Stomach smooth muscle (tissue), 2 donors: ENCODE results near the gene ADPRH.
A peak's percentile ranks its signal among the peaks of the same experiment; 100 is the strongest.

Source experiments
- H3K27ac ChIP-seq: one replicate; pipeline ENCODE4 v1.7.0; 2013; ENCODE audit warnings: mild to moderate bottlenecking, low read length, inconsistent platforms
- H3K27me3 ChIP-seq, 2 donors: one replicate each; pipeline ENCODE4 v1.7.0; 2013; ENCODE audit warnings: low read length in 2 of 2; ENCODE audit not compliant: insufficient read depth in 2 of 2, control insufficient read depth in 1 of 2
- H3K36me3 ChIP-seq, 2 donors: one replicate each; pipeline ENCODE4 v1.7.0; 2013; ENCODE audit warnings: low read length in 2 of 2; ENCODE audit not compliant: control insufficient read depth in 2 of 2, insufficient read depth in 2 of 2
- H3K4me1 ChIP-seq: one replicate; pipeline ENCODE4 v1.7.0; 2013; ENCODE audit warnings: low read length; ENCODE audit not compliant: control insufficient read depth, insufficient read depth
- H3K4me3 ChIP-seq, 2 donors: one replicate each; pipeline ENCODE4 v1.7.0; 2013; ENCODE audit warnings: low read length in 2 of 2
- H3K9ac ChIP-seq, 2 donors: one replicate each; pipeline ENCODE4 v1.7.0; 2013; ENCODE audit warnings: low read length in 2 of 2, mild to moderate bottlenecking in 1 of 2
- H3K9me3 ChIP-seq, 2 donors: one replicate each; pipeline ENCODE4 v1.7.0; 2013; ENCODE audit warnings: low read length in 2 of 2; ENCODE audit not compliant: control insufficient read depth in 2 of 2
- donor health status: healthy.
- donor health status: Pancreatic carcinoma.

The ADPRH gene

GRCh38 chr3:119611664-119612063 is 32.4 kb downstream of the ADPRH start:
- H3K4me1 ChIP-seq = no peaks in the 10 kb centered on the region
- no peak overlapping the region for H3K9ac ChIP-seq
- no peak overlapping the region for H3K27ac ChIP-seq
- no peak overlapping the region for H3K4me3 ChIP-seq
- no peaks in the 10 kb centered on the region for H3K27me3 ChIP-seq
- no peaks in the 10 kb centered on the region for H3K9me3 ChIP-seq
- H3K36me3 ChIP-seq = no peaks in the 10 kb centered on the region

- no peaks in the 10 kb centered on the region for H3K4me1 ChIP-seq
- H3K4me3 ChIP-seq = no peak overlapping the region
- no peaks in the 10 kb centered on the region for H3K27me3 ChIP-seq
- H3K9ac ChIP-seq = no peak overlapping the region
- no peak overlapping the region for H3K27ac ChIP-seq
- H3K9me3 ChIP-seq = no peaks in the 10 kb centered on the region
- no peaks in the 10 kb centered on the region for H3K36me3 ChIP-seq
Measured at GRCh38 chr3:119613201-119613600, 33.9 kb downstream of the ADPRH start.

GRCh38 chr3:119613872-119614271 is 34.6 kb downstream of the ADPRH start:
- Histone ChIP-seq H3K4me3 (no peak overlapping the region), H3K36me3 (no peaks in the 10 kb centered on the region), H3K9ac (no peak overlapping the region), H3K9me3 (no peaks in the 10 kb centered on the region), H3K4me1 (no peaks in the 10 kb centered on the region), H3K27ac (no peak overlapping the region), H3K27me3 (no peaks in the 10 kb centered on the region)

- Histone ChIP-seq H3K27ac (no peak overlapping the region), H3K9ac (no peak overlapping the region), H3K27me3 (no peaks in the 10 kb centered on the region), H3K36me3 (no peaks in the 10 kb centered on the region), H3K9me3 (no peaks in the 10 kb centered on the region), H3K4me1 (no peaks in the 10 kb centered on the region), H3K4me3 (no peak overlapping the region)
Measured at GRCh38 chr3:119616056-119616455, 36.8 kb downstream of the ADPRH start.

- Histone ChIP-seq H3K4me3 (no peak overlapping the region), H3K27me3 (no peaks in the 10 kb centered on the region), H3K27ac (no peak overlapping the region), H3K4me1 (no peaks in the 10 kb centered on the region), H3K9ac (no peak overlapping the region), H3K36me3 (no peaks in the 10 kb centered on the region), H3K9me3 (no peaks in the 10 kb centered on the region)
Measured at GRCh38 chr3:119619094-119619493, 39.8 kb downstream of the ADPRH start.

- Histone ChIP-seq H3K36me3 (no peaks in the 10 kb centered on the region), H3K9me3 (no peaks in the 10 kb centered on the region), H3K4me3 (no peak overlapping the region), H3K9ac (no peak overlapping the region), H3K4me1 (no peaks in the 10 kb centered on the region), H3K27ac (no peak overlapping the region), H3K27me3 (no peaks in the 10 kb centered on the region)
Measured at GRCh38 chr3:119620899-119621298, 41.6 kb downstream of the ADPRH start.

GRCh38 chr3:119624002-119624720 is 44.9 kb downstream of the ADPRH start:
- Histone ChIP-seq H3K4me3 (no peak overlapping the region), H3K27me3 (no peaks in the 10 kb centered on the region), H3K4me1 (peaks cover 3% of the 10 kb centered on the region), H3K36me3 (no peaks in the 10 kb centered on the region), H3K27ac (no peak overlapping the region), H3K9me3 (no peaks in the 10 kb centered on the region), H3K9ac (no peak overlapping the region)

- Histone ChIP-seq H3K9ac (no peak overlapping the region), H3K4me1 (peaks cover 9% of the 10 kb centered on the region), H3K9me3 (no peaks in the 10 kb centered on the region), H3K4me3 (no peak overlapping the region), H3K36me3 (no peaks in the 10 kb centered on the region), H3K27ac (no peak overlapping the region), H3K27me3 (no peaks in the 10 kb centered on the region)
Measured at GRCh38 chr3:119625451-119626153, 46.3 kb downstream of the ADPRH start.

GRCh38 chr3:119626196-119626595 is 46.9 kb downstream of the ADPRH start:
- Histone ChIP-seq H3K4me1 (peaks cover 11% of the 10 kb centered on the region), H3K9me3 (no peaks in the 10 kb centered on the region), H3K9ac (no peak overlapping the region), H3K27ac (no peak overlapping the region), H3K36me3 (no peaks in the 10 kb centered on the region), H3K4me3 (no peak overlapping the region), H3K27me3 (no peaks in the 10 kb centered on the region)

- Histone ChIP-seq H3K27ac (peak overlapping the region; percentile 24), H3K4me1 (peaks cover 11% of the 10 kb centered on the region)
Measured at GRCh38 chr3:119627461-119627860, 48.2 kb downstream of the ADPRH start.

GRCh38 chr3:119628390-119628789 is 49.1 kb downstream of the ADPRH start:
- H3K4me1 ChIP-seq = peaks cover 11% of the 10 kb centered on the region
- H3K9me3 ChIP-seq = no peaks in the 10 kb centered on the region
- H3K27ac ChIP-seq = no peak overlapping the region
- no peaks in the 10 kb centered on the region for H3K36me3 ChIP-seq
- H3K27me3 ChIP-seq = no peaks in the 10 kb centered on the region
- H3K4me3 ChIP-seq = no peak overlapping the region
- no peak overlapping the region for H3K9ac ChIP-seq

More at GRCh38 chr3:119627461-119627860, 48.2 kb downstream of the ADPRH start:
- no peak overlapping the region for H3K4me3 ChIP-seq
- H3K27me3 ChIP-seq = no peaks in the 10 kb centered on the region
- H3K9ac ChIP-seq = no peak overlapping the region
- no peaks in the 10 kb centered on the region for H3K36me3 ChIP-seq
- no peaks in the 10 kb centered on the region for H3K9me3 ChIP-seq
